CD4-positive, alpha-beta T cell treated with Interleukin-2 at 100 ng/mL for 4 hours (primary cell): ENCODE results near the gene SPSB4.

Experiments
- DNase-seq: peaks from one replicate; pipeline ENCODE4 v3.0.0-alpha.2; 2020; ENCODE audit warnings: low spot score

SPSB4 gene

DNA sequence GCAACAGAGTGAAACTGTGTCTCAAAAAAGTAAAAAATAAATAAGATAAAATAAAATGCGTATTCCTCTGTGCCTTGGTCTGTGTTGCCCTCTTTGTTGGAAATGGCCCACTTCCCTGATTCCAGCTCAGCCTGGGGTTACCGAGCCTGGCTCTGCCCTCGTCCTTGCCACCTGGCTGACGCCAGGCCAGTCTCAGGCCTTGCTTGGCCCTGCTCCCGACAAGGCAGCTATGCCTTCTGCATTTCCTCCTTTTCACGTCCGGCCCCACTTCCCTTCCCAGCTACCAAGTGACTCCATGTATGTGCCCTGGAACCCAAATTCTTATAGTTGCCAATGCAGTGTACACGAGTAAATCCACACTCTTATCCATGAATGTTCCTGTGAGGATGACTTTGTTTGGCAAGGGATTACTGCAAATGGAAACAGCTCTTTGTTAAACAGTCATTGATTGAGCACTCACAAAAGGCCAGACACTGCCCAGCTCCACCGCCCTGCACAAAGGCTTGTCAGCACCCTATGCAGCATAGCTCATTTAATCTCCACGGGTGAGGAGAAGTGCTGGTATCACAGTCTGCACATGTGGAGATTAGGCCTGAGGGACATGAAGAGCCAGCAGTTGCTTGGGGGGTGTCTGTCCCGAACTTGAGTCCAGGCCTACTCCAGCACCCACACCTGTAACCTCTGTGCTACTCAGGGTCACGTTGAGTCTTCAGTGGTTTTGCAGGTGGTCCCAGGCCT is 25.1 kb downstream of the SPSB4 start:
- no peak for DNase-seq

DNA sequence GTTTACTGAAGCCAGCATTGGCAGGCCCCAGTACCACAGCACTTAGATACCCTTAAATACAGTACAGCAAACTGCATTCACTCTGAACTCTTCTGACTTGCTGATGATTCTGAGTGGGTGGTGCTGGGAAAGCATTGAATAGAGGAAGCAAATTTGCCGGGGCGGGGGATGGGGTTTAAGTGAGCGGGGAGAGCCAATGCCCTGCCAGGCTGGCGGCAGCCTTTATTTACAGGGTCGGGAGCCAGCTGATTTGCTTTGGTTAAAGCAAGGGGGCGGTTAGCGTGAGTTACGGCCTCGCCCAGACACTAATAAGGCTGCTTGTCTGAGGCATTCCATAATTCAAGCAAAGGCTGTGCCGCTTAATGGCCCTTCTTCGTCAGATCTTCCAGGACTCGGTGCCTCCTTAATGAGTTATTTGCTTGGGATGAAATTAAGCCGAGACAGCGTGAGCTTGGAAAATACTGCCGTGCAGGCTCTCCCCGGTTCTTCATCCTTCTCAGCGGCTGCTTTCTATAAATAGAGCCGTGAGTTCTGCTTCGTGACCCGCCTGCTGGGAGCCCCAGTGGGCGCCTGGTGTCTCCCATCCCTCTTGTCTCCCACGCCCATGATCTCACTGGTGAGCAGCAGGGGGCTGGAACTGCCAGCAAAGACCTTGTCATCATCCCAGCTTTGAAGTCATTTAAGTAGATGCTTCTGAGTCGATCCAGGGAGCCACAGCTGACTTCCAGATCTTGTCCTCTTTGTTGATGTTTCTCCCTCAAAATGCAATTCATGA is 25.8 kb downstream of the SPSB4 start:
- DNase-seq: no peak

DNA sequence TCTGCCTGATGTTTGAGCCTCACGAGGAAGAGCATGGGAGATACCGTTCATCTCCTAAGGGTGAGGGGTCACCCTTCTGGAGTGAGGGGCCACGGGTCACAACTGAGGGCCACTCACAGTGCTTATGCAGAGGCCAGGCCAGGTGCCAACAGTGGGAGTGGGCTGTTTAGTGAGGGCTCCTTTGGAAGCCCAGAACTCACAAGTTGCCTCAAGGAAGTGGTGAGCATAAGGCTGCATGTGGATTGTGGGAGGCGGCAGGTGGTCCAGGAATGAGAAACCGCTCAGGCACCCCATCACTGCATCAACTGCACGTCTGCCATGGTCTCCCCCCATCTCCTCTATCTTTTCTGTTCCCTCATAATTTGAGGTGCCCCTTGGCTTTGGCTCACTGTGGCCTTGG is 26.5 kb downstream of the SPSB4 start:
- no peak for DNase-seq

DNA sequence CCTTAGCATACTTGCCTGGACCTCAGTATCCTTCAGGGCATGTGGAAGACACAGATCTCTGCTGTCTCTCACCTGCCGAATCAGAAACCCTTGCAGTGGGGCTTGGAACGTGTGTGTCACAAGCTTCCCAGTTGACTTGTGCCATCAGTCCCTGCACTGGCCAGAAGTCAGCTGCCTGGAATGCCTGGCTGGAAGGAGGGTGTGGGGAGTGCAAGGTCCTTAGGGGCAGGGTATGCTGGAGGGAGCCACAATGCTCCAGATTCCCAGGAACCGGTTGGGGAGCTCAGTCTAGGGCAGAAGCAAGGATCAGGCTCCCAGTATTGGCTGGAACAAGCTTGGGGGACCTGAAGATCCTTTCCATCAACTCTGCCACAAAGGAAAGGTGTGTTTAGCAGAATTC is 27.1 kb downstream of the SPSB4 start:
- no peak for DNase-seq

DNA sequence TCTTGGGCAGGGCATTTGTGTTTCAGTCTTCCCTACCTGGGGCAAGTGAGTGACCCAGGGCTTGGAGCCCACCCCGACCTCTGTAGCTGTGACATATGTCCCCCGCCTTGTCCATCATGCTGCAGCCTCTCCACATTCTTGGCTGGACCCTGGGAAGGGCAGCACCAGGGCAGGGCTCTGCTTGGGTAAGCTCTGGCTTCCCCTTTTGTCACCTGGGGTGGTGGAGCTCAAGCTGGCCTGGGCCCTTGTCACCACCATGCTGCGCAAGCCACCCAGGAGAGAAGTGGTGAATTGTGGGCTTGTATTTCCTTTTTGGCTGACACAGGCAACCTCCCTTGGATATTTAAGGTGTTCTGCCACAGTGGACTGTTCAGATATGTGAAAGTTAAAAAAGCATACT is 29.3 kb downstream of the SPSB4 start:
- no peak for DNase-seq

DNA sequence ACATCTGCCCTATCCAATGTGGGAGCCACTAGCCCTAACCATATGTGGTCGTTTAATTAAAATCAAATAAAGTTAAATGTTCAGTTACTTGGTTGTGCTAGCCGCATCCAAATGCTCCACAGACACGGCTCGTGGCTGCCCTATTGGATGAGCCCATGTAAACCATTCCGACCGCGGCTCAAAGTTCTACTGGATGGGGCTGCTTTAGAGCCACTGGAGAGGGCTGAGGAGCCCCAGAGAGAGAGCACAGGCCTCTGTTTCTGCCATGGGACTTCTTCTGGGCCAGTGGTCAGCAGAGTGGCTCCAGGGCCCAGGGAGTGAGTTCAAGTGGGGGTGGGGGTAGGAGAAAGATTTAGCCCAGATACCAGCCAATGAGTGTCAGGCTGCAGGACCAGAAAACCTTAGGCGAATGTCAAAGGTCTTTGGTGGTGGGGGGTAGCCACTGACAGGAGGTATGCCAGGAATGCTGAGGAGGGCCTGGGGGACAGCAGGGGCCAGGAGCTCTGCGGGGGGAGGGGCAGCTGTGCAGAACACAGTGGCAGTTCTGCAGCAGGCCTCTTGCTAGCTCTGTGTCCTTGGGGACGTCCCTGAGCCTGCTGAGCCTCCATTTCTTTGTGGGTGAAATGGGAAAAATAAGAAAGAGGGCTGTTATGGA is 30.1 kb downstream of the SPSB4 start:
- DNase-seq: no peak

DNA sequence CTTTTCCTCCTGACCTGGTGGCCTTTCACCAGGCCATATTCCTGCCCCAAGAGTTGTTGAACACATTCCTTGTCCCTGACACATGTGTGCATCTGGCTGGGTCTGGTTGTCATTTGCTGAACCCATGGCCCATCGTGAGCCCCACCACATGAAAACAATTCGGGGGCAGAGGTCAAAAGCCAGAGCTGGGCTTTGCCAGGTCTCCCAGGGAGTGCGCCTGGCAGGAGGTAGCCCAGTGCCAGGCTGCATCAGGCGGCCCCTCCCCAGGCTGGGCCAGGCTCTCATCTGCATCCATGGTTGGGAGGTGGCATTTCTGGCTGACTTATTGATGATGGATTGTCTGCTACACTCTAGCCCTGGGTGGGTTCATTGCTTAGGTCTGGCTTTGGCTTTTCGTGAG is 30.9 kb downstream of the SPSB4 start:
- DNase-seq: no peak

DNA sequence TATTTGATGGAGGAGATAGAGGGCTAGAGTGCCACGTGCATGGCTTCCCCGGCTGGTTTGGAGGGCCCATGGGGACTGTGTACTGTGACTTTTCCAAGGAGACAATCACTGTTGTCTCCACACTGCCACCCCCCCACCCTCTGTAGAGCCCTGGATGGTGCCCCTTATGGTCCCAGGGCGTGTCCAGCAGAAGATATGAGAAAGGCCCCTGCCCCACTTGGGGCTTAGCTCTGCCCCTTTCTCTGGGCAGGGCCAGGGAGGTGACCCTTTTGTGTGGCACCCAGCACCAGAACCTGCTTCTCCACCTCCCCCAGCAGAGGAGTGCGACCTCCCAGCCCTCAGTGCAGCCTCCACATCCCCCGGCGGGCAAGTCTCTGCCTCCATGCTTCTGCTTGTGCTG is 32.1 kb downstream of the SPSB4 start:
- no peak for DNase-seq

DNA sequence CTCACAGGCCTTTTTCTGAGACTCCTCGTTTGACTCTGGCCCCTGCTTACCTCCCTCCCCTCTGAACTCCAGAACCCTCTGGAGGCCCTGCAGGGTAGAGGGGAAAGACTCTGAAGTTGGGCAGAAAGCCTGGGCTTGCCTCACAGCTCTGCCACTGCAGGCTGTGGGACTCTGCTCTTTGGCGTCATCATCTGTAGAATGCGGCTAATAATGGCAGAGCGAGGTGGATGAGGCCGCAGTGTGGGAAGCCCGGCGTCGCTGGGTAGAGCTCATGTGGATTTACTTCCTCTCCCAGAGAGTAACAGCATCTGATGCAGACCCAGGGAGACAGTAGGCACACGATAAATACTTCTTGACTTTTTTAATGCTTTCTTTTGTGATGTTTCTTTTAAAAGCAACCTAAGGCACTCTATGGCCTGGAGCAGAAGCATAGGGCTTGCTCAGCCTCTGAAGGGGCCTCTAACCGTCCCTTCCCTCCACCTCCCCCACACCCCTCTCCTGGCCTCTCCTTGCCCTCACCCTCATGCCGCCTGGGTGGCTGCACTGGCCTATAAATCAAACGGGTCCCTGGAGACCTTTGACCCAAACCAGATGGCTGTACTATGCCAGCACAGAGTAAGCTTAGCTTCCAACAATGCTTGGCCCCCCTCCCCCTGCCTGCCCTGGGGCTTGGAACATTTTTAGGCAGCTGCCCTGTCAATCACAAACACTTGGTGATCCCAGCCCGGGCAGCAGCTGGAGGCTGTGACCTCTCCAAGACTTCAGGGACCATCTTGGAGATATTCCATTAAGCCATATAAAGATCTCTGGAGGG is 32.9 kb downstream of the SPSB4 start:
- no peak for DNase-seq

DNA sequence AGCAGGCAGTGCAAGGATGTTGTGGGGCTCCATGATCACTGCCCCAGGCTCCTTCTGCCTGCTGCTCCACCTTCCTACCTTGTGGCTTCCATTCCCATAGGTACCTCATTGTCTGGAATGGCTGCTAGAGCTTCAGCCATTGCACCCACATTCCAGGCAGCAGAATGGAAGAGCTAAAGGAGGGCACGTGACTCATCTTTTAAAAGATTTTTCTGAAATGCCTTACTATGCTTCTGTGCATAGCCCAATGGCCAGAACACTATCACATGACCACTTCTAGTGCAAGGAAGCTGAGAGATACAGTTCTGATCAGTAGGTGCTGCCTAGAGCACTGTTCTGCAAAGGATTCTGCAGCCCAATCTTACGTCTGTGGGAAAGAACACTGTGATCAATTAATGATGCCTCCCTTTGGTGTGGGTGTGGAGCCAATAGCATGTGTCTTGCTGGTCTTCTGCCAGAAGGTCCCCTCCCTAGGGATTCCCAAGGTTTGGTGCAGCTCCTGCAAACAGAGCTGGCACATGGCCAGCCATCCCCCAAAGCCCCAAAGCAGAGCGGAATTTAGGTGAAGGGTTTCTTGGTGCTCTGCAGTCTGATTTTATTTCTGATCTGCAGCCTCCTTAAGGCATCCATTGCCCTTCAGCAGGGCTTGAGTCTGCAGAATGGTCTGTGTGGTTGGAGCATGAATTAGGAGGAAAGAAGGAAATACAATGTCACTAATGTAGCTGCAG is 34.4 kb downstream of the SPSB4 start:
- no peak for DNase-seq

DNA sequence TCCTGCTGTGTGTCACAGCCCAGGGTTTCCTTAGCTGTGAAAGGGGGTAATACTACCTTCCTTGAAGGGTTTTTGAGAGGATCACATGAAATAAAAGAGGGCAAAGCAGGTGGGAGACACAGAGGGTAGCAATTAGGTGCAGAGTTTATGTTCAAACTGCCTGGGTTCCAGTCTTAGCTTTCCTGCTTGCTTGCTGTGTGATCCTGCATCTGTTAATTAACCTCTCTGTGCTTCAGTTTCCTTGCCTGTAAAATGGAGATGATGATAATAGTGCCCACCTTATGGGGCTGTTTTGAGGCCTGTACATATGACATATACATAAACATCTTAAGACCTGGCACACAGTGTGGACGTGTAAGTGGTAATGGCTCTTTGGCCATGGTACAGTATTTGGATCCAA is 35.0 kb downstream of the SPSB4 start:
- no peak for DNase-seq

DNA sequence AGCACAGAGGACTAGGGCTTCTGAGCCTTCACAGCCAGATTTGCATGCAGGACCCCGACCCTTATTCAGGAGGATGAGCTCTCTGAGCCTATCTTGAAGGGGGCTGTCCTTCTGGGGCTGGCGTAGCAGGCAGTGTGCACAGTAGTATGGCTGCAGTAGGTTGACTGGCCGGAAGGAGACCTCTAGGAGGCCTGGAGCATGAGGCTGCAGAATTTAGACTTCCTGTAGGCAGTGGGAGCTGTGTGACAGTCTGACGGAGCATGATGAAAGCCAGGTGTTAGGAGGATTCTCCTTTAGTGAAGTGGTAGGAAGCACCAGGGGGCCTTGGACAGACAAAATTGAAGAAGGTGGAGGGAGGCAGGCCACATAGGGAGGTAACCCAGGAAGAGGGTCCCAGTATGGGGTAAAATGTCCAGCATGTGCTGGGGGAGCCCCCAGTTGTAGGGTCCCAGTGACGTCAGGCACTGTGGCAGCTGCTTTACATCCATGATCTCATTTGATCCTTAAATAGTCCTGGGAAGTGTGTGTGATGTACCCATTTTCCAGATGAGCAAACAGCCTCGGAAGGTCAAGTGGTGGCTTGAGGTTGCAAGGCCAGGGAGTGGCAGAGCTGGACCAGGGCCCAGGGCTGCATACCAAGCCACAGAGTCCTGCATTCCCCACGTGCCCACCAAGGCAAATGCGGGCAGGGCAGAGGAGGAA is 36.1 kb downstream of the SPSB4 start:
- no peak for DNase-seq

DNA sequence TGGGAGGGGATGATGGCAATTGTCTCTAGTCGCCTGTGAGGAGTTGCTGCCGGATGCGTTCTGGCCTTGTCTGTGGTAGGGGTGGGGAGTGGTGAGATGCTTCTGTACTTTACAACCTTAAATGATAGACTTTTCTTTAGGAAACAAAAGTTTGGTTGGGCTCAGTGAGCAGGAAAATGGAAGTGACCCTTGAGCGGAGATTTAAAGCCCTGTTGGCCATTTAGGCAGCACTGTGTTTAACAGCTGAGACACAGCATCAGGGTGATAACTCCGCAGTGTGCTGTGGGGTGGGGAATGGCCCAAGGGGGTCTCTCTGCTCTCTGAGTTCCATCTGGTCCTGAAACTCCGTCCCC is 36.6 kb downstream of the SPSB4 start:
- no peak for DNase-seq

DNA sequence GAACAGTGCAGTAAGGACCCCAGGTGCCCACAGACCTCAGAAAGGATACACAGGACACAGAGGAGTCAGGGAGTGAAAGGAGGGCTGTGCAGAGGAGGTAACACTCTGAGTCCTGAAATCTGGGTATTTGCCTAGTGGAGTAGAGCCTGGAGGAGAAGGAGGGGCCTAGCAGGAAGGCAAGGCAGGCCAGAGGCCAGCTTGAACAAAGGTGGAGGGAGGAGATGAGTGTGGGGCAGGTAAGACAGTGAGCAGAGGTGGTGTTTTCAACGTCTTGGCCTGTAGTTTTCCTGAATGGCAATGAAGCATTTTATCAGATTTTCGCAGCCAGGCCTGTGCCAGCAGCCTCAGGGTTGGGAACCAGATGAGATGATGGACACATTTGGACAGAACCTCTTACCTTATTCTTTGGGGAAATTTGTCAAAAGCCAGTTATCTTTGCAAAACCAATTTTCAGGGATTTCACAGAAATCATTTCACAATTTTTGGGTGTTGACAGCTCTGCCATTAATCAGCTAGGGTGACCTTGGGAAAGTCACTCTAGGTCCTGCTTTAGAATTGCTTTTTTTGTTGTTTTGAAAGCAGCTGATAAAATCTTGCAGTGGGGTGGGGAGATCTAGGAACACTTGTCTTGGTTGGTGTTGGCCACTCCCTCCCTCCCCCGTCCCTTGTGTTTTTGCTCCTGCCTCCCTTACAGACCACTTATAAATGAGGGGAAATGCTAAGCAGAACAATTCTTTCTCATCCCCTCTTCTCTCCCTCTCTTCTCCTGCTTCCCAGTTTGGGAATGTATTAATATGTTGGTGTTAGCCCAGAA is 38.4 kb downstream of the SPSB4 start:
- DNase-seq: no peak

DNA sequence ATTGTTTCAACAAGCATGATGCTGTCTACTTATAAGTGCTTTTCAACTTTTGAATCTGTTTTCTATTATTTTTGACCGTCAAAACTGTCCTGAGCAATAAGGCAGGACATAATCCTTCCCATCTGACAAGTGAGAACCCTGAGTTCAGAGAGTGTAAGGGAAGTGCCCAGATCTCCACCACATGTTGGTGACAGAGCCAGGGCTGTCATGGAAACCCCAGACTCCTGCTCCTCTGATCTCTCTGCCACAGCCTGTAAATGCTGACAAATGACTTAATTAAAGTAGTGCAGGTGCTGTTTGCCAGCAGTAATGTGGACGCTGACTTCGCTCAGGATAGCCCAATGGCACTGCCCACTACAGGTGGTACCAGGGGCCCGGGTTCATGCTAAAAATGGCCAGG is 40.3 kb downstream of the SPSB4 start:
- no peak for DNase-seq

DNA sequence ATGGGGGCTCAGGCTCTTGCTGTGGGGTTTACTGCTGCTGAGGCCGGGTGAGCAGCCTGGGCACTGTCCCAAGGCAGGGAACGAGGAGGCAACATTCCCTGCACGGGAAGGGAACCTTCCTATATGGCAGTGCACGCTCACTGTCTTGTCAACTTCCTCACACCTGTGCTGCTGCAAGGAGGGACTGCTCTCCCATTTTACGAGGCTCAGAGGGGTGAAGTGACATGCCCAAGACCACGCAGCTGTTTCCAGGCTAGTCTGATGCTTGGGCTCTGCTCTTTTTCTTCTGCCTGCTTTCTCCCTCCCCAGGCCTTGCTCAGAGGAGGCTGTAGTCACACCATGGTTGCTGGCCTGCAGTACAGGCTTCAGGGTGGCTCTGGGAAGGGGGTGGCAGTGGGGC is 41.5 kb downstream of the SPSB4 start:
- DNase-seq: no peak

DNA sequence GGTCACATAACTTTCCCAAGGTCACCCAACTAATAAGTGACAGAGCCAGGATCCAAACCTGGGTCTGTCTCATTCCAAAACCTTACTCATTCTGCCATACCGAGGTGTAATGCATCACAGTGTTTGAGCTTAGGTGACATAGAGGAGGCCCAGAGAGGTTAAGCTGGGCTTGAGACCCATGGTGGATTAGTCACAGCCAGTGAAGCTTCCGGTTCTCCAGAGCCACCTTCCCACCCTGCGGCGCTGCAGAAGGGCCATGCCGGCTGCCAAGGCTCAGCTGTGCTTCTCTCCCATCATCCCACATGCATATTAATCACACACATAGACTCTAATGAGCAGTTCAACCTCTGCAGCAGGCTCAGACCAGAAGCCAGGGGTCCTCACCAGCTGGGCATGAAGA is 42.2 kb downstream of the SPSB4 start:
- no peak for DNase-seq

DNA sequence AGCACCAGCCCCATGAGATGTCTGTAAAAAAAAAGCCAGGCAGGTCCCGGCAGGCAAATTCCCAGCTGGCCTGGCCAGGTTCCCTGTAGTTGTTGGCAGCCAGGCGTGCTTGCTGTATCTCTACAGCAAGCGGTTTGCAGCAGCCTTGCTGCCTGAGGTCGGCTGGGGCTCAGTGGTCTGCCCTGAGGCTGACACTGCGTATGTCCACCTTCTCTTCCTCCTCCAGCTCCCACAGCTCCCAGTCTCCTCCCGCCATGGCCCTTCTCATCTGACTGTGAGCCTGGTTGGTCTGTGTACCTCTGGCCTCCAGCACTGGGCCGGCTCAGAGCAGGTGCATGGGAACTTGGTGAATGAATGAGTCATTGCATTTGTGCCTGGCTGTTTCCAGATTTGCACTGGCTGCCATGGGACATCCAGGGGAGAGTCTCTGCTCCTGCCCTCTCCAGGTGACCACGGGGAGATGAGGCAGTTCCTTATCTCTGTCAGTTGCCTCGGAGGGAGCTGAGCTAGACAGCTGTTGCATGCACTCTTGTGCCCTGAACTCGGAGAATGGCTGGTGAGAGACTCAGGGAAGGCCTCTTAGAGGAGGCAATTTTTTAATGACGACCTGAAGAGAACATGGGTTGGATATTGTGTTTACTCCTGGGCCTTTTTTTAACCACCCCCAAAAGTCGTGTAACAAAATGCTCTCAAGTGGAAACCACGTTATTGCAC is 43.0 kb downstream of the SPSB4 start:
- no peak for DNase-seq

DNA sequence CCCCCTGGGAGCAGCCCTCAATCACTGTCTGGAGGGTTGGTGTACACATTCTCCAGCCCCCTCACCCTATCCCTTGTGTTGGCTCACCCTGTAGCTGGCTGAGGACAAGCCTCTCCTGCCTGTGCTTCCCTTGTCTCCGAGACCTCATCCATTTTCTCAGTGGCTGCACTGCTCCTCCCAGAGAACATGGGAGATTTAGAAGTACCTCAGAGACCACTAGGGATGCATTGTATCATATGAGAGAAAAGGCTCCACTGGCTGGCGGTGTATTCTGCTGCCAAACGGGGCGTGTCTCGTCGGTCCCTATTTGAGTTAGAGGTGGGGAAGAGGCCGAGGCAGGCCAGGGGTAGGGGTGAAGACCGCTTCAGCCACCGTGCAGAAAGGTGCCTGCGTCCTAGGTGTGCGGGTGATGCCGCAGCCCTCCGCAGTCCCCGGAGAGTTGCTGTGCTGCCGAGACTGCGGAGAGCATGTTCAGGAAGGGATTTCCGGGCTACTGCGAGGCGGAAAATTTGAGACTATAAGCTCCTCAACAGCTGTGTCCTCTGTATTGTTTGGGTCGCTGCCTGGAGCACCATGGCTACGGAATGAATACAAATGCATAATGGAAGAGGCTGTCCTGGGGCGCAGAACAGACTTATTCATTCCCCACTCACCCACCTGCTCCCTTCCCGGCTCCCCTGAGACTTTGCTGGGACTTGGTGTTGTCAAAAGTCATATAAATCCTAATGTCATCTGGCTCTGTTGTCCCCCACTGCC is 43.8 kb downstream of the SPSB4 start:
- DNase-seq: no peak
